Mammary epithelial cell (primary cell): Measurements from ENCODE around the gene EFR3B.

Source experiments
- CTCF ChIP-seq, 2 donors: IDR thresholded peaks in 1 of 2; conservative IDR thresholded peaks in 1 of 2; 2 replicates each; pipeline ENCODE4 v1.5.1; 2011 to 2012; ENCODE audit warnings: inconsistent platforms in 2 of 2, low read length in 2 of 2, mild to moderate bottlenecking in 2 of 2, control low read depth in 1 of 2, low read depth in 1 of 2; ENCODE audit not compliant: insufficient read depth in 1 of 2; ENCODE audit errors: extremely low read depth in 1 of 2
- EZH2 ChIP-seq: IDR thresholded peaks from 2 replicates; pipeline ENCODE4 v1.6.1; 2012; ENCODE audit warnings: low read length, inconsistent platforms, borderline replicate concordance

GRCh38 chr2:25115249-25115883, 73.5 kb downstream of the EFR3B start:
- no peak for TF ChIP-seq CTCF (conservative IDR thresholded peaks at IDR 0.05 in 1 of 2, IDR thresholded peaks at IDR 0.05 in 1 of 2; ENCODE audit: extremely low read depth in 1 of 2, insufficient read depth in 1 of 2, low read depth in 1 of 2, low read length in 2 of 2)
- TF ChIP-seq EZH2 = no peak
